Right lung (tissue), 5 donors: Measurements from ENCODE around the gene CCDC61. TPM values are rescaled to one million over a fixed set of nuclear protein-coding genes. Genes with fewer than 3 reads are reported as not detected.

ENCODE experiments used
- DNase-seq, 2 donors: peaks; one replicate each; pipeline ENCODE4 v3.0.0-alpha.2; 2013
- polyA plus RNA-seq, 5 donors: library from polyadenylated mRNA; unstranded; fragments of 120-200 nt; gene quantifications; one replicate each; pipeline versions ENCODE4 v1.2.1 to v1.2.3, GENCODE V29; 2013; ENCODE audit warnings: inconsistent platforms in 1 of 5, low replicate concordance in 1 of 5; ENCODE audit not compliant: insufficient read length in 5 of 5, insufficient read depth in 1 of 5

CCDC61 gene
- polyA plus RNA-seq, 5 donors: 11.6 to 15.4 (median 13.4) TPM

DNA sequence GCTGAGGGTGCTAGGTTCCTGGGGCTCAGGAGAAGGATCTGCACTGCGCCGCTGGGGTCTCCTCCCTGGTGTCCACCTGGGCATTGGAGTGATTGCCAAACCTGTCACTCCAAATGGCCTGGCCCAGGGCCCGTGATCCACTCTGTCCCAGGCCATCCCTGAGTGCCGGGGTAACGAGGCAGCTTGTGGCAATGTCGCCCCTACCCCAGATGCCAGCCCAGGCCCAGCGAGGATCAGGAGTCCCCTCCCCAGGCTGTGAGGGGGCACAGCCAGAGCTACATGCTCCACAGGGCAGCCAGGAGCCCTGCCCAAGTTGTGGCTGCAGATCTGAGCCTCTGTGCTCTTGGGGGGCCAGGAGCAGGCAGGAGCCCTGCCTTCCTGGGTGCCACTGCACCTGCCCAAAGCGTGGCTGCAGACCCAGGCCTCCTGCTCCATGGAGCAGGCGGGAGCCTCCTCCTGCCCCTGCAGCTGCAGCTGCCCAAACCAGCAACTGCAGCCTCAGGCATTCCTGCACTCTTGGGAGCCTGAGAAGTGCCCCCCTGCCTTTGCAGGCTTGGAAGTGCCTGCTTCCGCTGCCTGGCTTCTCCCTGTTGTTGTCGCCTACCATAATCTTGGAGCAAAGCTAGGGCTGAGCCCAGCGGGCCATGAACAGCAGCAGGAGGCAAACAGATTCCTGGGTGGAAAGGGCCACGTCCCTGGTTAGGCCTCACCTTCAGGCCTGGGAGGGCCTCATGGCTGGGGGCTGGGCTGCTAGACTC, 40.9 kb downstream of the CCDC61 start:
- no peak for DNase-seq

DNA sequence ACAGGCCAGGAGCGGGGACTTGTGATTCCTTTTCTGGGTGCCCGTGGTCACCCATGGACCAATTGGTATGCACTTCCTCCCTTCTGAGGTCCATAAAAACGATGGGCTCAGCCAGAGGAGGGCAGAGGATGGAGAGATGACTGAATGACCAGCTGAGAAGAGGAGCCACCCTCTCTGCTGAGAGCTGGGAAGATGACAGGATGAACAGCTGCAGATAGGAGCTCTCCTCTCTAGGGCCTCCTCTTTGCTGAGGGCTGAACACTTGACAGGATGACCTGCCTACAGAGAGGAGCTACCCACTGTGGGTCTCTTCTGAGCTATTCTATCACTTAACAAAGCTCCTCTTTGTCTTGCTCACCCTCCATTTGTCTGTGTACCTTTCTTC, 41.5 kb downstream of the CCDC61 start:
- no peak for DNase-seq

DNA sequence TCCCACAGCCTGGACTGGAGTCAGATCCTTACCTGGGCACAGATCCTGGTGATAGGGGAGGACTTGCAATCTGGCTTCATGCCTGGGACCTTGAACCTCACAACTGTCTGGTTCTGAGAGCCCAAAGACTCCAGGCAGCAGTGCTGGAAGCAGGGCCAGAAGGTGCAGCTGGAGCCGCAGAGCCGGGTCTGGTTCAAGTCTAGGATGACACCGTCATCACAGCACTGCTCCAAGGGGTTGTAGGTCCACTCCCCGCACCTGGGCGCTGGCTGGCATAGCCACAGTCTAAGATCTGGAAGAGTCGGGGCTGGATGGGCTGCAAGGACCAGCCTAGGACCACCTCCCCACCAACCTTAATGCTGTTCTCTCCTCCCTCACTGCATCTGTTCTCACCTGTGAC, 44.9 kb downstream of the CCDC61 start:
- no peak for DNase-seq

DNA sequence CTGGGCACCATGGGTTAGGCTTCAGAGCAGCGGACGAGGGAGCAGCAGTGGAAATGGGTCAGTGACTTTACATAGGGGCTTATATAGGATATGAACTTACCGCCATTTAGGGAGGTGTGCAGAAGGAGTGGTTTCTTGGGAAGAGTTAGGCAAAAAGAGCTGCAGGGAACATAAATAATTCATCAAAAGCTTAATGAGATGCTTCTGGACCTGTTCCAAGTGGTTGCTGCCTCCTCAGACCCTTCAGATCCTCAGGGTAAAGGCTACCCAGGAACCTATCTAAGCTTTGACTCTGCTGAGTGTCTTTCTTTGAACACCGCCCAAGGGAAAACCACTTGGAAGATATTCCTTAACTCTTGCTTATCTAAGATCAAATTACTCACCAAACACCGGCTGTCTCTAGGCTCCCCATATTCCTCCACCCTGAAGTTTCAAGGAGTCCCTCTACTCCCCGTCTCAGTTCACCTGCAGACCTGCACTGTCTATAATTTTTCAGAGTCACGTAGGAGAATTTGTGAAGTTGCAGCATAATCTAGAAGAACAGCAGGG, 45.8 kb downstream of the CCDC61 start, which contains the start of gene IGFL4:
IGFL4 (minus strand) TSS at position 51 of the 549 bp plus-strand sequence; CDS start at position 11, 40 bp downstream.
- DNase-seq: no peak

DNA sequence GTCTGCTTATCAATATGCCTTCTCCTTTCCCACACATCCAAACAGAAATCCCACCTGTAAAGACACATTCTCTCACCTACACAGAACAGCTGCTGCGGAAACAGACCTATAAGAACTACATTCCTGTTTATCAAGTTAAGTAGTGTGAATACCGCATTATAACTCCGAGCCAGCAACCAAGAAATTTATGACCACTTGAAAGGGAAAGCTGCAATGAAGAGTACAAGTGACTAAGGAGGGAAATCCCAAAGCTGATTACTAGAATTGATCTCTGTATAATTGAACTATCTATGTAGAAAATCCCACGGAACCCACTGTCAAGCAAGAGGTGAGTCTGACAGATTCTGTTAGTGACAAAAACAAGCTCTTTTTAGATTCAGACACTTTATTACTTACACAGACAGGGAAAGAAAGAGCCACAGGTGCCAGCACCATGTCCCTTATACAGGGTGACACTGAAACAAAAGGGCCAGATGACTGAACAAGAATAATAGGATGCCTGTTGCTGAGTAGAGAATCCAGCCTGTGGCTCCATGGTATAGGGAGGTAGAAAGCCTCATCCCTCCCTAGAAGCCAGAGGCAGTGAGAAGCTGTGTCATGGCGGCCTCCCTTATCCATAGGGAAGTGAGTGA, 47.1 kb downstream of the CCDC61 start:
- DNase-seq: no peak

DNA sequence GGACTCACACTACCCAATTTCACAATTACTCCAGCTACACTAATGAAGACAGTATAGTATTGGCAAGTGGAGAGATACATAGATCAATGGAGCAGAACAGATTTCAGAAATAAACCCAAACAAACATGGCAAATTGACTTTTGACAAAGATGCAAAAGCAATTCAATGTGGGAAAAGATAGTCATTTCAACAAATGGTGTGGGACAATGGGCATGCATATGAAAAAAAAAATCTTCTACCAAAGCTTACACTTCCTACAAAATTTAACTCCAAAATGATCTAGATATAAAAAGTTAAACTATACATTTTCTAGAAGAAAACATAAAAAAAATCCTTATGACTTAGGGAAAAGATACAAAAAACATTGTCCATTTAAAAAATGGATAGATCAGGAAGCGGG, 48.3 kb downstream of the CCDC61 start:
- DNase-seq: no peak

DNA sequence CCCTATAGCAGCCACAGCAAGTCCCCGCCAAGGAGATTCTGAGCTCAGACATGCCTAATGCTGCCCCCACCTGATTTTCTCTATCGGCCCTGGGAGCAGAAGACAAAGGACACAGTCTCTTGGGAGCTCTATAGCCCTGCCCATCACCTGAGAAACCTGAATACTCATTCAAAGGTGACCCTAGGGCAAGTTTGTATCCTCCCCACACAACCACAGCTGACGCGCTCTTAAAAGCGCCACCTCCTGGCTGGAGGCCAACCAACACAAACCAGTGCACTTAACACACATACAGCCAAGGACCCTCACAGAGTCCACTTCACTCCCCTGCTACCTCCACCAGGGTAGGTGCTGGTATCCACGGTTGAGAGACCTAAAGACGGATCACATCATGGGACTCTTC, 54.3 kb downstream of the CCDC61 start:
- DNase-seq: no peak

DNA sequence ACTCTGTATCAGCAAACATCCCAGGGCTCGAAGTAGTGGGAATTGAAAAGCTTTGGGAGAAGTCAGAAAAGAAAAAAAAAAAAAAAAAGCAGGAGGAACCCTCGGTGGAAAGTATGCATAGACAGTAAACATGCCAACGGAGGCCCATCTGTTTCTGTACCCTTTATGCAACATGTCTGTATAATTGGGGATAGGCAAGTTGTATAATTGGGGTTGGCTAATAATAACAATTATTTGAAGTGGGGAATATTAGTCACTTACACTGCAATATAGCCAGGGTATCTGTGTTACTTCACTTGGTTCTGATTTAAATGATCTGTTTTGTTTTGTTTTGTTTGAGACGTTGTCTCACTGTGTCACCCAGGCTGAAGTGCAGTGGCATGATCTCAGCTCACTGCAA, 57.6 kb downstream of the CCDC61 start:
- no peak for DNase-seq

DNA sequence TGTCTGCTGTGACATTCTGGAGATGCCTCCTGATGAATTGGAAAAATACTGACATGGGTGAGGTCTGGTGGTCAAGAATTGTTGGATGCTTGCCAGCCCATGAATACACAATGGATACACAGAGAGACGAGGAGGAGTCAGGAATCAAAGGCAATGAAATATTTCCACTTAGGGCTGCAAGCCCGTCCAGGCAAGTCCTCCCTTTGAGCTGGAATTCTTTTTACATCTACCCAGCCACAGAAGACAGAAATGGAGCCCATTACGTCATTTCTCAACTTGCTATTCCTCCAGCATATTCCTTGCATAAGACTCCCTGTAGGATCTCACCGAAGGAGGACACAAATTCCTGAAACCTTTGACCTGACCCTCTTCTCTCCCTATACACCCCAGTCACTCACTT, 61.3 kb downstream of the CCDC61 start:
- no peak for DNase-seq

DNA sequence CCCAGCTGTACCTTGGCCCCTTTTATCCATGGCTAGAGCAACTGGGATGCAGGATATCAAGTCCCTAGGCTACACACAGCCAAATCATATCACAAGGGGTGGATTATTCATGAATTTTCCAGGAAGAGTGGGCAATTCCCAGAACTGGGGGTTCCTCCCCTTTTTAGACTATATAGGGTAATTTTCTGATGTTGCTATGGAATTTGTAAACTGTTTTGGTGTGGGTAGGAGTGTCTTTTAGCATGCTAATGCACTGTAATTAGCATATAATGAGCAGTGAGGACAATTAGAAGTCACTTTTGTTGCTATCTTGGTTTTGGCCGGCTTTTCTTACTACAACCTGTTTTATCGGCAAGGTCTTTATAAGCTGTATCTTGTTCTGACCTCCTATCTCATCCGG, 63.5 kb downstream of the CCDC61 start:
- DNase-seq: no peak

DNA sequence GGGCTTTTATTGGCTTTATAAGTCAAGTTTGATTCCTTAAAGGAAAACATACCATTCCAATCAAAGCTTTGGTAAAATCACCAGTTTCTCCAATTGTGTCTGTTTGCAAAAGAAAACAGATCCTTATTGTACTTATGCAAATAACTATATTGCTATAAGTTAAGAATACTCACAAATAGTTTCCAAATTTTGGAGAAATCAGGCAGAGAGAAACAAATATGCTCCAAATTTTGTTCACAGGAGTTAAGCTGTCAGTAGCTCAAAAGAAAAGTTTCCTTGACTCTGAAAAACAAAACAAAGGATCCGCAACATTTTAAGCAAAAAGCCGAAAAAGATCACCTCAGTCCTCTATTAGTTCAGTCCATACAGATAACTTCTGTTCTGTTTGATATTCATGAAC, 64.7 kb downstream of the CCDC61 start:
- no peak for DNase-seq

DNA sequence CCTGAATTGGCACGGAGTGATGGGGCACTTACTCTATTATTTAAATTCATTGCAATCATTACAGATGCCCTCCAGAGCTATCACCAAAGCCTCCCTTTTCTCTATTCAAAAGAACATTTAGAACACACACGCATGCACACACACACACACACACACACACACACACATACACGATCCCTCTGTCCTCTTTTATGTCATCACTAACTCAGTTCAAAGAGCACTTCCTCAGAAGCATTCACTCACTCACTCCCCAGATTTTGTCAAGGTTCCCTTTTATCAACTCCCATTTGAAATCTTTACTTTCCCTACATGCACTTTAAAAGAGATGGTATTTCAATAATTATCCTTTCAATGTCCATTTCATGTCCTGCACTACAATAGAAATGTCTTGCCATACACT, 67.9 kb downstream of the CCDC61 start:
- DNase-seq: no peak

DNA sequence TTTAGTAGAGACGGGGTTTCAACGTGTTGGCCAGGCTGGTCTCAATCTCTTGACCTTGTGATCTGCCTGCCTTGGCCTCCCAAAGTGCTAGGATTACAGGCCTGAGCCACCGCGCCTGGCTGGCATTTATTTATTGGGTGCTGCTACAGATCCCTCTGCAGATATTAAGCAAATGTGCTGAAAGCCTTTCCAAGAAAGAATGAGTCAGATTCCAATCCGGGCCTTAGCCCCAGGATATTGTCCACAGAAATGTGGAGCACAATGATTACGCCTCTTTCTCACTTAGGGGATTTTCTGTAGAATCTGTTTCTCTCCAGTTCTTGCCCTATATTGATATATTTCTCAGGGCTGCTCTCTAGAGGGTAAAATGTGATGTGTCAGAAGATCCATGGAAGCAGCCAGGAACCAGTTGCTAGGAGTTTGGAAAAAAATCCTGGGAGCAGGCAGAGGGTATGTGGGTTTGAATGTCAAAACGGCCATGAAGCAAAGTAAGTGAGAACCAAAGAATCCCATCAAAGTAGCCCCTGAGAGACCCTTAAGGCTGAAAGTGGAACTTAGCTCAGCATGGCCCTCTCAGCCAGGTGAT, 70.3 kb downstream of the CCDC61 start:
- DNase-seq: no peak

DNA sequence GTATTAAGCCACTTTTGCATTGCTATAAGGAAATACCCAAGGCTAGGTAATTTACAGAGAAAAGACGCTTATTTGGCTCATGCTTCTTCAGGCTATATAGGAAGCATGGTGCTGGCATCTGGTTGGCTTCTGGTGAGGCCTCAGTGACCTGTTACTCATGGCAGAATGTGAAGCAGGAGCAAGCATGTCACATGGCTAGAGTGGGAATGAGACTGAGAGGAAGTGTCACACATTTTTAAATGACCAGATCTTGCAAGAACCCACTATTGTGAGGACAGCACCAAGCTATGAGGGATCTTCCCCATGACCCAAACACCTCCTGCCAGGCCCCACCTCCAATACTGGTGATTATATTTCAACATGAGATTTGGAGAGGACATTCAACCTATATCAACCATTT, 71.2 kb downstream of the CCDC61 start:
- no peak for DNase-seq

DNA sequence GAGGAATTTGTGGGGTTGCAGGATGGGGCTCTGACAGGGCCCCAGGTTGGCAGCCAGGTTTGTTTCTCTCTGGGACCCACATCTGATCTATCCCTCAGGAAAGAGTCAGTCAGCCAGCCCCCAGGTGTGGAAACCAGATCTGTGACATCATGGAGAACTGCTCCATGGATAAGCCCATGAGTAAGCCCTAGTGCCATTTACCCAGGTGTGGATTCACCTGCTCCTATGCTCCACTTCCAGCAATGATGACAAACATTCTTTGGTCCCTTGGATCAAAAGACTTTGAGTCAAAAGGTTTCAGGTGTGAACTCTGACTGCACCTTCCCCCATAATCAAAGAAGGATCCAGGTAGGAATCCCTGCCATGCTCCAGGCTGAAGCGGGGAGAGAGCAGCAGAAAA, 72.4 kb downstream of the CCDC61 start:
- DNase-seq: no peak

Other genes starting within 250 kb of the CCDC61 start
- gene SIX5, start 226.2 kb upstream of the CCDC61 start, polyA plus RNA-seq: 10 to 100 TPM; 10.7 to 39.5 (median 20.0) TPM
- gene DMPK, start 213.0 kb upstream of the CCDC61 start, polyA plus RNA-seq: 10 to 100 TPM; 43.9 to 89.6 (median 52.9) TPM
- gene DMWD, start 202.6 kb upstream of the CCDC61 start, polyA plus RNA-seq: 10 to 100 TPM; 23.6 to 45.4 (median 34.3) TPM
- gene RSPH6A, start 180.2 kb upstream of the CCDC61 start, polyA plus RNA-seq: under 1 TPM in 1 of 5 donors, not detected in 4; 0.08 TPM
- 10 to 100 TPM; 50.6 to 73.7 (median 64.0) TPM for gene SYMPK, start 132.3 kb upstream of the CCDC61 start, polyA plus RNA-seq
- gene FOXA3, start 131.1 kb upstream of the CCDC61 start, polyA plus RNA-seq: 1 to 10 TPM; 1.2 to 3.3 (median 1.6) TPM
- 10 to 100 TPM; 12.1 to 33.4 (median 15.8) TPM for gene IRF2BP1, start 109.3 kb upstream of the CCDC61 start, polyA plus RNA-seq
- gene MYPOP, start 92.9 kb upstream of the CCDC61 start, polyA plus RNA-seq: 1 to 10 TPM; 3.6 to 7.5 (median 5.0) TPM
- gene NANOS2, start 80.7 kb upstream of the CCDC61 start, polyA plus RNA-seq: not detected
- 10 to 100 TPM in 1 of 5 donors, 1 to 10 TPM in 4; 7.4 to 11.1 (median 9.6) TPM for gene NOVA2, start 21.6 kb upstream of the CCDC61 start, polyA plus RNA-seq
- gene PGLYRP1, start 27.6 kb downstream of the CCDC61 start, polyA plus RNA-seq: 1 to 10 TPM in 1 of 5 donors, under 1 TPM in 3, not detected in 1; 0.48 to 1.1 (median 0.84) TPM
- 1 to 10 TPM in 1 of 5 donors, under 1 TPM in 4; 0.40 to 1.0 (median 0.58) TPM for gene IGFL4, start 45.5 kb downstream of the CCDC61 start, polyA plus RNA-seq
- not detected for gene IGFL3, start 129.2 kb downstream of the CCDC61 start, polyA plus RNA-seq
- gene IGFL2, start 152.8 kb downstream of the CCDC61 start, polyA plus RNA-seq: 1 to 10 TPM in 3 of 5 donors, under 1 TPM in 2; 0.58 to 1.3 (median 1.0) TPM
- gene IGFL1, start 234.3 kb downstream of the CCDC61 start, polyA plus RNA-seq: not detected